Body of pancreas (tissue), 4 donors: ENCODE results near the gene NUDT2. TPM values are rescaled to one million over a fixed set of nuclear protein-coding genes. Genes with fewer than 3 reads are reported as not detected.
A peak's percentile ranks its signal among the peaks of the same experiment; 100 is the strongest.

Experiments
- ATAC-seq: fragments of 150-250 bp; one replicate; pipeline ENCODE4 v1.9.1; 2016
- DNase-seq, 4 donors: peaks; one replicate each; pipeline ENCODE4 v3.0.0-alpha.2; 2019
- H3K27ac ChIP-seq, 4 donors: fragments of 200-600 bp; sonication (generic); 1 replicate in 3 of 4; 2 replicates in 1 of 4; pipeline versions ENCODE4 v1.5.1 to v1.6.1; 2016 to 2019; ENCODE audit warnings: mild to moderate bottlenecking in 1 of 4, mixed read lengths in 1 of 4, moderate library complexity in 1 of 4
- H3K27me3 ChIP-seq, 2 donors: fragments of 200-600 bp; sonication (generic); one replicate each; pipeline ENCODE4 v1.6.0; 2016; ENCODE audit warnings: mild to moderate bottlenecking in 1 of 2
- H3K36me3 ChIP-seq, 2 donors: fragments of 200-600 bp; sonication (generic); replicated peaks in 1 of 2; 2 replicates each; pipeline ENCODE4 v1.5.1; 2016; ENCODE audit warnings: low read depth in 2 of 2; ENCODE audit not compliant: insufficient read depth in 1 of 2
- H3K4me1 ChIP-seq: fragments of 200-600 bp; sonication (generic); one replicate; pipeline ENCODE4 v1.6.0; 2016
- H3K4me3 ChIP-seq, 2 donors: fragments of 200-600 bp; sonication (generic); 1 replicate in 1 of 2; 2 replicates in 1 of 2; pipeline ENCODE4 v1.5.1; 2016 to 2019
- H3K9me3 ChIP-seq, 3 donors: fragments of 200-600 bp; sonication (generic); 1 replicate in 2 of 3; 2 replicates in 1 of 3; pipeline ENCODE4 v1.5.1; 2016
- POLR2A ChIP-seq, 3 donors: fragments of 450-650 bp; IDR thresholded peaks; one replicate each; pipeline ENCODE4 v1.6.1; 2016; ENCODE audit warnings: antibody characterized with exemption in 3 of 3, mild to moderate bottlenecking in 2 of 3
- WGBS, 2 donors: methylation state at CpG; one replicate each; pipeline ENCODE4 v1.1.5; 2017; 5-methylcytosine and 5-hydroxymethylcytosine counted together
- intact Hi-C: fragments of 100-400 bp; cut with DNase I; formaldehyde crosslinking; loops from one replicate; pipeline ENCODE4 v1.15.1; 2023
- total RNA-seq, 2 donors: library from RNA; depleted of rRNA; stranded (reverse); fragments of >200 nt; gene quantifications; one replicate each; pipeline ENCODE4 v1.1.0, GENCODE V29; 2016
- TF ChIP-seq, protein P1 (sequence below), 7 experiments: fragments of 450-650 bp in 4 of 7; fragments of 200-600 bp in 3 of 7; sonication (generic) in 3 of 7; IDR thresholded peaks; one replicate each; pipeline ENCODE4 v1.5.1; 2016 to 2019; ENCODE audit warnings: antibody characterized with exemption in 7 of 7

The NUDT2 gene
- total RNA-seq, 2 donors from 2014 or later: 9.2 to 14.0 TPM

DNA sequence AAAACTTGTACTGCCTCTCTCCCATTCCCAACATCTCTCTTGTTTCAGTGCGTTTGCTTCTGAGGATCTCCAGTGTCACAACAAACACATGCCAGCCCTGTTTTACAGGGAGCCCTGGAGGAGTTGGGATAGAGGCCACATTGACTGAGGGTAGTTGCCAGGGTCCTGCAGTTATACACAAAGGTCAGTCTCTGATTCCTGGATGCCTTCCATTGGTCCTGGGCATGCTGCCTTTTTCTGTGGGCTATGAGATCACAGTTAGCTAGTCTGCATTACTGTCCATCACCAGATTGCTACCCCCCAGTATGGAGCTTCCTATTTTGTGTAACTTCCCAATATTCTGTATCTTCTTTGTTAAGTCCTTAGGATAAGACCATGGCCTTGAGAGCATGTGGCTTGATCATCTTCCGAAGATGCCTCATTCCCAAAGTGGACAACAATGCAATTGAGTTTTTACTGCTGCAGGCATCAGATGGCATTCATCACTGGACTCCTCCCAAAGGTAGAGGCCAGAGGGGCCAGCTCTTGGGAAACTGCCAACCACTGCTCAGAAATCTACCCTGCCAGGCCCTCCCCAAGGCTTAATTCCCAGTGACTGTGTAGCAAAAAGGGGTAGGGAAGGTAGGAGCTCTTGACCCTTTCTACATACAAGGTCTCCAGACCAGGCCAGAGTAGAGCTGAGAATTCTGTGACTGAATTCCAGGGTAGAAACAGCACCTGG is 9.5 kb downstream of the NUDT2 start:
- Histone ChIP-seq H3K4me1 (peaks cover 53% of the 10 kb centered on the region), H3K27me3 (no peaks in the 10 kb centered on the region), H3K9me3 (no peaks in the 10 kb centered on the region), H3K36me3 (no peaks in the 10 kb centered on the region), H3K4me3 (no peak overlapping the region), H3K27ac (no peak overlapping the region)
- no peak for ATAC-seq
- 86 to 88% methylated on average over 2 of the region's 2 CpGs for WGBS, 2 donors
- DNase-seq: no peak
- TF ChIP-seq POLR2A (IDR thresholded peaks at IDR 0.05): no peak
- TF ChIP-seq, protein P1, sequence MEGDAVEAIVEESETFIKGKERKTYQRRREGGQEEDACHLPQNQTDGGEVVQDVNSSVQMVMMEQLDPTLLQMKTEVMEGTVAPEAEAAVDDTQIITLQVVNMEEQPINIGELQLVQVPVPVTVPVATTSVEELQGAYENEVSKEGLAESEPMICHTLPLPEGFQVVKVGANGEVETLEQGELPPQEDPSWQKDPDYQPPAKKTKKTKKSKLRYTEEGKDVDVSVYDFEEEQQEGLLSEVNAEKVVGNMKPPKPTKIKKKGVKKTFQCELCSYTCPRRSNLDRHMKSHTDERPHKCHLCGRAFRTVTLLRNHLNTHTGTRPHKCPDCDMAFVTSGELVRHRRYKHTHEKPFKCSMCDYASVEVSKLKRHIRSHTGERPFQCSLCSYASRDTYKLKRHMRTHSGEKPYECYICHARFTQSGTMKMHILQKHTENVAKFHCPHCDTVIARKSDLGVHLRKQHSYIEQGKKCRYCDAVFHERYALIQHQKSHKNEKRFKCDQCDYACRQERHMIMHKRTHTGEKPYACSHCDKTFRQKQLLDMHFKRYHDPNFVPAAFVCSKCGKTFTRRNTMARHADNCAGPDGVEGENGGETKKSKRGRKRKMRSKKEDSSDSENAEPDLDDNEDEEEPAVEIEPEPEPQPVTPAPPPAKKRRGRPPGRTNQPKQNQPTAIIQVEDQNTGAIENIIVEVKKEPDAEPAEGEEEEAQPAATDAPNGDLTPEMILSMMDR (IDR thresholded peaks at IDR 0.05): no peak
- intact Hi-C loops: loop anchor here (5.0 kb wide), 1 partner anchor 33 kb away; no protein-coding TSS in a partner anchor

DNA sequence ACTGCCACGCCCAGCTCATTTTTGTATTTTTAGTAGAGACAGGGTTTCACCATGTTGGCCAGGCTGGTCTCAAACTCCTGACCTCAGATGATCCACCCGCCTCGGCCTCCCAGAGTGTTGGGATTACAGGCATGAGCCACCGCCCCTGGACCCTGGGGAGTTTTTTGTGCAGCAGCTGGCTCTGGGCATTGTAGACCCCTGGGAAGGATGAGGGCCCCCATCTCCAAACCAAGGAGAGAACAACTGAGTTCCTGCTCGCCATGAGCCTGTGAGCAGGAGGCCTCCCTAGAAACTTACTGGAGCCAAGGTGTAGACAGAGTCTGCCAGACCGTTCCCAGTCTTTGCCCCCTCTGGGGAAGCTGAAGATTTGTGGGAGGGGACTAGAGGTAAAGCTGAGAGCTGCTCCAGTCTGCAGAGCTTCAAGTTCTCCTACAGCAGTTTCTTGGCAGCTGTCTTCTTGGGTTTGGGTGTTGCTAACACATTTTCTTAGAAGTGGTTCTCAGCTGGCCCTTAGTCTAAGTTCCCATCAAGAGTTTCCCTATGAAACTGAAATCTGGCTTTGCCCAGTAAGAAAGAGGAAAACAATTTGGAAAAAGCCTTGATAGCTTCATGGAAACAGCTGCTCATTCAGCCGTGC is 12.4 kb downstream of the NUDT2 start:
- no peak for TF ChIP-seq POLR2A (IDR thresholded peaks at IDR 0.05)
- TF ChIP-seq, protein P1 (IDR thresholded peaks at IDR 0.05): no peak
- no peak overlapping the region for H3K4me3 ChIP-seq
- H3K36me3 ChIP-seq: no peaks in the 10 kb centered on the region
- intact Hi-C loops: no loop called here
- H3K4me1 ChIP-seq: peaks cover 65% of the 10 kb centered on the region
- no peaks in the 10 kb centered on the region for H3K9me3 ChIP-seq
- H3K27me3 ChIP-seq: no peaks in the 10 kb centered on the region
- 67 to 82% methylated on average over 3 to 7 of the region's 7 CpGs for WGBS, 2 donors
- peak overlapping the region; percentile 76 to 95 (median 87) for H3K27ac ChIP-seq
- DNase-seq: no peak
- no peak for ATAC-seq

DNA sequence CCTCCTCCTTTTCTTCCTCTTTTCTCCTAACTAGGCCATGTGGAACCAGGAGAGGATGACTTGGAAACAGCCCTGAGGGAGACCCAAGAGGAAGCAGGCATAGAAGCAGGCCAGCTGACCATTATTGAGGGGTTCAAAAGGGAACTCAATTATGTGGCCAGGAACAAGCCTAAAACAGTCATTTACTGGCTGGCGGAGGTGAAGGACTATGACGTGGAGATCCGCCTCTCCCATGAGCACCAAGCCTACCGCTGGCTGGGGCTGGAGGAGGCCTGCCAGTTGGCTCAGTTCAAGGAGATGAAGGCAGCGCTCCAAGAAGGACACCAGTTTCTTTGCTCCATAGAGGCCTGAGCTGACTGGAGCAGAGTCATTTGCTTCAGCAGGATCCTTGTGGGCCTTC is 13.7 kb downstream of the NUDT2 start:
- DNase-seq (peak; percentile 87 to 93 (median 90)), ATAC-seq (peak; percentile 90)
- H3K9me3 ChIP-seq: no peaks in the 10 kb centered on the region
- peak overlapping the region; percentile 76 to 95 (median 87) for H3K27ac ChIP-seq
- intact Hi-C loops: no loop called here
- TF ChIP-seq, protein P1 (IDR thresholded peaks at IDR 0.05): no peak
- TF ChIP-seq POLR2A (IDR thresholded peaks at IDR 0.05): peak in 2 of 3 donors; percentile 33 to 57
- 29 to 62% methylated on average over 2 to 5 of the region's 5 CpGs for WGBS, 2 donors
- no peaks in the 10 kb centered on the region for H3K36me3 ChIP-seq
- H3K27me3 ChIP-seq: no peaks in the 10 kb centered on the region
- peaks cover 75% of the 10 kb centered on the region for H3K4me1 ChIP-seq
- H3K4me3 ChIP-seq: no peak overlapping the region

DNA sequence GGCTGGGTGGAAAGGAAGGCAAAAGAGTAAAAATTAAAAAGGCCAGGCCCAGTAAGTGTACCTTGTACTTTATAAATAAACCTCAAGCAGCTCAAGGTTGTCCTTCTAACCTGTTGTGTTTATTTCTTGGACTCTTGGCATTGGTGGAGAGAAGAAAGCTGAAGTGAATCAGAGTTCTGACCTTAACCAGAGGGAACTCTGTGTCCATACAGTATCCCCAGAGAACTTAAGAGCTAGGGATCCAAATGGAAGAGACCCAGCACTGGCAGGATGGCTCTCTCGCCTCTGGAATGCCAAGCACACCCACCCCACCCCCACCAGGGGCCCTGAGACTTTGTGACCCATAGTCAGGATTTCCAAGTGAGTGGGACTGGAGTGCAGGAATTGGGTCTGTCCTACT is 14.2 kb downstream of the NUDT2 start:
- Histone ChIP-seq H3K27me3 (no peaks in the 10 kb centered on the region), H3K27ac (peak overlapping the region; percentile 76 to 95 (median 87)), H3K4me3 (no peak overlapping the region), H3K36me3 (no peaks in the 10 kb centered on the region), H3K4me1 (peaks cover 75% of the 10 kb centered on the region), H3K9me3 (no peaks in the 10 kb centered on the region)
- ATAC-seq (peak; percentile 80), DNase-seq (peak; percentile 39 to 68 (median 49))
- 13 to 40% methylated on average over 1 of the region's 1 CpG for WGBS, 2 donors
- TF ChIP-seq, protein P1 (IDR thresholded peaks at IDR 0.05): no peak
- peak in 1 of 3 donors; percentile 9 for TF ChIP-seq POLR2A (IDR thresholded peaks at IDR 0.05)
- intact Hi-C loops: no loop called here
